GM12892 (cell line): ENCODE results near the gene SMIM32.

Source experiments
- POLR2A ChIP-seq: IDR thresholded peaks from 2 replicates; pipeline ENCODE4 v1.6.1; 2011; ENCODE audit warnings: low read depth, low read length, control low read depth
- POLR2AphosphoS5 ChIP-seq: IDR thresholded peaks from 2 replicates; pipeline ENCODE4 v1.6.1; 2011; ENCODE audit warnings: low read depth, low read length, control low read depth

GRCh38 chr5:136166909-136167308 lies 26.1 kb downstream of the SMIM32 start:
- TF ChIP-seq POLR2A (no peak), POLR2AphosphoS5 (no peak)
